MCF 10A (cell line): ENCODE measurements around the gene UBE3A. TPM values are rescaled to one million over a fixed set of nuclear protein-coding genes. Genes with fewer than 3 reads are reported as not detected.

ENCODE experiments used
- BruUV-seq: library from RNA; stranded (reverse); fragments of 400-500 nt; replicated peaks from 2 replicates; lab custom pipeline; 2021; lab: Mats Ljungman, UMichigan
- CTCF ChIA-PET: fragments of 300-600 bp; sonication (Branson Sonifier 250); formaldehyde crosslinking; extraction: SDS; loops from one replicate; lab custom pipeline; 2021; ENCODE audit warnings: antibody characterized with exemption, inconsistent platforms; lab: Yijun Ruan, JAX
- POLR2A ChIA-PET: fragments of 300-600, 350-650 bp; sonication (Branson Sonifier 250); formaldehyde crosslinking; extraction: SDS; loops from one replicate; lab custom pipeline; 2020; ENCODE audit warnings: antibody characterized with exemption, inconsistent platforms; lab: Yijun Ruan, JAX
- DNase-seq: peaks from one replicate; pipeline ENCODE4 v3.0.0-alpha.2; 2018; ENCODE audit not compliant: unreplicated experiment
- H3K27ac Mint-ChIP-seq: one replicate; pipeline ENCODE4 v1.8.0; 2022; ENCODE audit warnings: mild to moderate bottlenecking, low read depth, mixed read lengths; ENCODE audit not compliant: unreplicated experiment
- H3K27me3 Mint-ChIP-seq: one replicate; pipeline ENCODE4 v1.8.0; 2022; ENCODE audit warnings: mixed read lengths; ENCODE audit not compliant: insufficient read depth, unreplicated experiment
- H3K36me3 Mint-ChIP-seq: one replicate; pipeline ENCODE4 v1.8.0; 2022; ENCODE audit warnings: mild to moderate bottlenecking, moderate library complexity, mixed read lengths; ENCODE audit not compliant: insufficient read depth, unreplicated experiment
- H3K4me1 Mint-ChIP-seq: one replicate; pipeline ENCODE4 v1.8.0; 2022; ENCODE audit warnings: mixed read lengths; ENCODE audit not compliant: insufficient read depth, unreplicated experiment
- H3K4me3 Mint-ChIP-seq: one replicate; pipeline ENCODE4 v1.8.0; 2022; ENCODE audit warnings: mild to moderate bottlenecking, moderate library complexity, mixed read lengths; ENCODE audit not compliant: unreplicated experiment
- H3K9me3 Mint-ChIP-seq: one replicate; pipeline ENCODE4 v1.8.0; 2022; ENCODE audit warnings: mixed read lengths; ENCODE audit not compliant: unreplicated experiment
- CTCF ChIP-seq: fragments of 200-600 bp; IDR thresholded peaks from one replicate; pipeline ENCODE4 v1.8.0; 2022; ENCODE audit warnings: antibody characterized with exemption, mild to moderate bottlenecking; ENCODE audit not compliant: unreplicated experiment
- intact Hi-C: fragments of 100-400 bp; cut with micrococcal nuclease; formaldehyde crosslinking; loops from 2 replicates; pipeline ENCODE4 v1.14.1; 2022
- total RNA-seq: library from RNA; stranded (reverse); gene quantifications from 2 replicates; pipeline ENCODE4 v1.2.3, GENCODE V29; 2022

UBE3A gene
- total RNA-seq, 1 experiment from 2014 or later, result 101 TPM

- DNase-seq, result no peak
- POLR2A ChIA-PET, result no interaction called here
- Mint-ChIP-seq H3K27ac (no peak overlapping the region), H3K27me3 (no peaks in the 10 kb centered on the region), H3K36me3 (peaks cover 56% of the 10 kb centered on the region), H3K4me3 (no peak overlapping the region), H3K4me1 (peaks cover 12% of the 10 kb centered on the region), H3K9me3 (no peaks in the 10 kb centered on the region)
- intact Hi-C loops, result no loop called here
- BruUV-seq, result no TSS peak
- no peak for TF ChIP-seq CTCF
- CTCF ChIA-PET, result no interaction called here
Observed at GRCh38 chr15:25375557-25375956, 63.3 kb downstream of the UBE3A start.

- H3K36me3 Mint-ChIP-seq, result peaks cover 53% of the 10 kb centered on the region
Observed at GRCh38 chr15:25374143-25374542, 64.7 kb downstream of the UBE3A start.

GRCh38 chr15:25372298-25372697 lies 66.5 kb downstream of the UBE3A start:
- ChIA-PET CTCF (interaction anchor here (0.7 kb wide), 1 partner anchor 37 kb away, joined by 3 read pairs; no protein-coding TSS in a partner anchor), POLR2A (no interaction called here)
- no TSS peak for BruUV-seq
- Mint-ChIP-seq H3K27ac (no peak overlapping the region), H3K27me3 (no peaks in the 10 kb centered on the region), H3K4me1 (peaks cover 12% of the 10 kb centered on the region), H3K4me3 (no peak overlapping the region), H3K36me3 (peaks cover 50% of the 10 kb centered on the region), H3K9me3 (no peaks in the 10 kb centered on the region)
- DNase-seq, result peak; percentile 21
- intact Hi-C loops, result no loop called here
- no peak for TF ChIP-seq CTCF

More at GRCh38 chr15:25374143-25374542, 64.7 kb downstream of the UBE3A start:
- DNase-seq, result no peak
- BruUV-seq, result no TSS peak
- no peaks in the 10 kb centered on the region for H3K9me3 Mint-ChIP-seq
- H3K4me1 Mint-ChIP-seq, result peaks cover 12% of the 10 kb centered on the region
- ChIA-PET CTCF (no interaction called here), POLR2A (no interaction called here)
- H3K4me3 Mint-ChIP-seq, result no peak overlapping the region
- no peak overlapping the region for H3K27ac Mint-ChIP-seq
- intact Hi-C loops, result no loop called here
- no peak for TF ChIP-seq CTCF
- no peaks in the 10 kb centered on the region for H3K27me3 Mint-ChIP-seq

GRCh38 chr15:25368850-25369249 lies 70.0 kb downstream of the UBE3A start:
- POLR2A ChIA-PET, result interaction anchor here (0.5 to 1.7 kb wide), 4 partner anchors 10 to 46 kb away, joined by 3 to 5 read pairs (median 4); no protein-coding TSS in a partner anchor
- CTCF ChIA-PET, result interaction anchor here (0.6 to 1.7 kb wide), 2 partner anchors 25 to 82 kb away, joined by 3 to 5 read pairs; no protein-coding TSS in a partner anchor
- no peak for DNase-seq

More at GRCh38 chr15:25368850-25369249, 70.0 kb downstream of the UBE3A start:
- peaks cover 46% of the 10 kb centered on the region for H3K36me3 Mint-ChIP-seq
- intact Hi-C loops, result no loop called here
- peaks cover 8% of the 10 kb centered on the region for H3K4me1 Mint-ChIP-seq
- no peak for TF ChIP-seq CTCF
- BruUV-seq, result no TSS peak
- H3K4me3 Mint-ChIP-seq, result no peak overlapping the region
- no peaks in the 10 kb centered on the region for H3K9me3 Mint-ChIP-seq
- H3K27me3 Mint-ChIP-seq, result no peaks in the 10 kb centered on the region
- H3K27ac Mint-ChIP-seq, result no peak overlapping the region
